ENCODE results near the gene PRPF19. TPM values are rescaled to one million over a fixed set of nuclear protein-coding genes. Genes with fewer than 3 reads are reported as not detected.

The PRPF19 gene
- total RNA-seq, 2 donors from 2014 or later = 22.1 to 27.0 TPM

DNA sequence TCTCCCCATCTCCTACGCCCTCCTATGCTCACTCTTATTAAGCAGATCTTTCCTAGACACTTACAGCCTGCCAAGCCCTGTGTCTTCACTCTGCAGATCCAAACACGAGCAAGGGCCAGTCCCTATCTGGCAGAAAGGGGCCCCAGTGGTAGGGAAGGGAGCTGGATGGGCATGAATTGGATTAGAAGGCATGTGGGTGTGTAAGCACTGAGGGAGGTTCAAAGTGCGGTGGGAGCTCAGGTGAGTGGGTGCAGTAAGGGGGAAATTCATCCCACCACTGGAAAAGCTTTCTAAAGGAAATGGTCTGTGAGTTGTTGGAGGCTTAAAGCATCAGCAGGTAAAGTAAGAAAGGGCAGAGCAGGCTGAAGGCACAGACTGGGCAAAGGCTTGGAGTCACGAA lies 23.4 kb upstream of the PRPF19 start:
- ATAC-seq = no peak
- TF ChIP-seq POLR2A (IDR thresholded peaks at IDR 0.05) (no peak), CTCF (IDR thresholded peaks at IDR 0.05) (no peak)
- Histone ChIP-seq H3K9me3 (no peaks in the 10 kb centered on the region), H3K36me3 (replicated peaks in 1 of 2; ENCODE audit: insufficient read depth in 1 of 2, low read depth in 2 of 2) (no peaks in the 10 kb centered on the region), H3K27me3 (peaks cover 0 to 6% of the 10 kb centered on the region in 2 donors), H3K27ac (no peak overlapping the region), H3K4me3 (no peak overlapping the region), H3K4me1 (peaks cover 7% of the 10 kb centered on the region)
- intact Hi-C loops (cut with DNase I) = no loop called here
- DNase-seq = no peak
- 68 to 83% methylated on average over 4 of the region's 4 CpGs for WGBS, 2 donors

DNA sequence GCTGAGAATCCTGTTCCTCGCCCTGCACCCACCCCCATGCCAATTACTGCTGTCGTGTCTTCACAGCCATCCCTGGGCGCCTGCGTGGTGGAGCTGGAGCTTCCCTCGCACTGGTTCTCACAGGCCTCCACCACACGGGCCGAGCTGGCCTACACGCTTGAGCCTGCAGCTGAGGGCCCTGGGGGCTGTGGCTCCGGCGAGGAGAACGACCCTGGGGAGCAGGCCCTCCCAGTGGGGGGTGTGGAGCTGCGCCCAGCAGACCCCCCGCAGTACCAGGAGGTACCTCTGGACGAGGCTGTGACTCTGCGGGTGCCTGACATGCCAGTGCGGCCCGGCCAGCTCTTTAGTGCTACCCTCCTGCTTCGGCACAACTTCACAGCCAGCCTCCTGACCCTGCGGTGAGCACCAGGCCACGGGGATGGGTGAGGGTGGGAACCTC lies 22.2 kb upstream of the PRPF19 start:
- intact Hi-C loops (cut with DNase I) = no loop called here
- Histone ChIP-seq H3K4me3 (no peak overlapping the region), H3K27ac (no peak overlapping the region), H3K36me3 (replicated peaks in 1 of 2; ENCODE audit: insufficient read depth in 1 of 2, low read depth in 2 of 2) (no peaks in the 10 kb centered on the region), H3K9me3 (no peaks in the 10 kb centered on the region), H3K27me3 (peaks cover 0 to 9% of the 10 kb centered on the region in 2 donors), H3K4me1 (peaks cover 18% of the 10 kb centered on the region)
- WGBS, 2 donors = 70 to 79% methylated on average over 2 to 17 of the region's 20 CpGs
- TF ChIP-seq CTCF (IDR thresholded peaks at IDR 0.05) (no peak), POLR2A (IDR thresholded peaks at IDR 0.05) (no peak)
- DNase-seq (no peak), ATAC-seq (no peak)

GRCh38 chr11:60927600-60927999 lies 21.2 kb upstream of the PRPF19 start:
- peaks cover 20% of the 10 kb centered on the region for H3K4me1 ChIP-seq
- no peak overlapping the region for H3K4me3 ChIP-seq
- DNase-seq = no peak
- no peaks in the 10 kb centered on the region for H3K9me3 ChIP-seq
- no peak for ATAC-seq
- H3K36me3 ChIP-seq (replicated peaks in 1 of 2; ENCODE audit: insufficient read depth in 1 of 2, low read depth in 2 of 2) = peaks cover 0 to 2% of the 10 kb centered on the region in 2 donors
- intact Hi-C loops (cut with DNase I) = no loop called here
- WGBS, 2 donors = 81 to 84% methylated on average over 14 to 16 of the region's 16 CpGs
- H3K27me3 ChIP-seq = peaks cover 0 to 9% of the 10 kb centered on the region in 2 donors
- no peak for TF ChIP-seq POLR2A (IDR thresholded peaks at IDR 0.05)
- no peak for TF ChIP-seq CTCF (IDR thresholded peaks at IDR 0.05)
- H3K27ac ChIP-seq = no peak overlapping the region

DNA sequence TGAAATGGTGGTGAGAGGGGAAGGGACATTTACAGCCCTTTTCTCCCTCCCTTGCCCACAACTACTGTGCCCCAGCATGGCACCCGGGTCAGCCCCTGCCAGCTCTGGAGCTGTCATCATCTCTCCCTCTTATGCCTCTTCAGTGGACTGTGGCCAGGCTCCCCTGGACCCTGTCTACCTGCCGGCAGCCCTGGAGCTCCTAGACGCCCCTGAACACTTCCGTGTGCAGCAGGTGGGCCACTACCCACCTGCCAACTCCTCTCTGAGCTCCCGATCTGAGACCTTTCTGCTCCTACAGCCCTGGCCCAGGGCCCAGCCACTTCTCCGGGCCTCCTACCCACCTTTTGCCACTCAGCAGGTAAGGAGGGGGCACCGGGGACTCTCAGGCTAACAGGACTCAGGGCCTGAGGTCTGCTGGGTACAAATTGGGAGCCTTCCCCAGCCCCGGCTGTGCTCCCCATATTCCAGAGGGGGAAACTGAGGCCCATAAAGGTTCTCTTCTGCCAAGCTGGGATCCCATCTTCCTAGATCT lies 20.7 kb upstream of the PRPF19 start:
- Histone ChIP-seq H3K27ac (no peak overlapping the region), H3K4me1 (peaks cover 20% of the 10 kb centered on the region), H3K36me3 (replicated peaks in 1 of 2; ENCODE audit: insufficient read depth in 1 of 2, low read depth in 2 of 2) (peaks cover 0 to 6% of the 10 kb centered on the region in 2 donors), H3K9me3 (no peaks in the 10 kb centered on the region), H3K27me3 (peaks cover 0 to 9% of the 10 kb centered on the region in 2 donors), H3K4me3 (no peak overlapping the region)
- DNase-seq = no peak
- ATAC-seq = no peak
- WGBS, 2 donors = 78 to 85% methylated on average over 7 to 8 of the region's 8 CpGs
- intact Hi-C loops (cut with DNase I) = no loop called here
- TF ChIP-seq CTCF (IDR thresholded peaks at IDR 0.05) (no peak), POLR2A (IDR thresholded peaks at IDR 0.05) (no peak)

GRCh38 chr11:60926500-60926899 lies 20.1 kb upstream of the PRPF19 start:
- Histone ChIP-seq H3K9me3 (no peaks in the 10 kb centered on the region), H3K27me3 (peaks cover 0 to 9% of the 10 kb centered on the region in 2 donors), H3K27ac (no peak overlapping the region), H3K36me3 (replicated peaks in 1 of 2; ENCODE audit: insufficient read depth in 1 of 2, low read depth in 2 of 2) (peaks cover 6 to 11% of the 10 kb centered on the region in 2 donors), H3K4me1 (peaks cover 20% of the 10 kb centered on the region), H3K4me3 (no peak overlapping the region)
- no peak for ATAC-seq
- TF ChIP-seq CTCF (IDR thresholded peaks at IDR 0.05) (no peak), POLR2A (IDR thresholded peaks at IDR 0.05) (no peak)
- WGBS, 2 donors = 85 to 90% methylated on average over 7 to 8 of the region's 8 CpGs
- no peak for DNase-seq
- intact Hi-C loops (cut with DNase I) = no loop called here
